Sigmoid colon (tissue), 7 donors: ENCODE results near the gene SLC34A3. TPM values are rescaled to one million over a fixed set of nuclear protein-coding genes. Genes with fewer than 3 reads are reported as not detected.
A peak's percentile ranks its signal among the peaks of the same experiment; 100 is the strongest.

Experiments used
- DNase-seq: peaks from one replicate; pipeline ENCODE4 v3.0.0-alpha.2; 2019
- H3K27ac ChIP-seq, 4 donors: fragments of 200-600 bp; sonication (generic); one replicate each; pipeline ENCODE4 v1.5.1; 2016 to 2019; ENCODE audit warnings: mild to moderate bottlenecking in 1 of 4
- H3K27me3 ChIP-seq, 3 donors: fragments of 200-600 bp; sonication (generic); one replicate each; pipeline ENCODE4 v1.5.1; 2019; ENCODE audit warnings: mild to moderate bottlenecking in 1 of 3
- H3K36me3 ChIP-seq, 4 donors: fragments of 200-600 bp; sonication (generic); one replicate each; pipeline ENCODE4 v1.5.1; 2016 to 2019
- H3K4me1 ChIP-seq, 4 donors: fragments of 200-600 bp; sonication (generic); one replicate each; pipeline ENCODE4 v1.5.1; 2017 to 2019
- H3K4me3 ChIP-seq, 4 donors: fragments of 200-600 bp; sonication (generic); one replicate each; pipeline ENCODE4 v1.5.1; 2017 to 2019; ENCODE audit warnings: mild to moderate bottlenecking in 2 of 4, moderate library complexity in 1 of 4
- H3K9me3 ChIP-seq, 4 donors: fragments of 200-600 bp in 3 of 4; sonication (generic) in 3 of 4; one replicate each; pipeline versions ENCODE4 v1.5.1 to v1.6.1; 2013 to 2019
- CTCF ChIP-seq, 4 experiments: fragments of 450-650 bp in 3 of 4; fragments of 200-600 bp in 1 of 4; IDR thresholded peaks; one replicate each; pipeline ENCODE4 v1.5.1; 2016 to 2019; ENCODE audit warnings: antibody characterized with exemption in 4 of 4, mild to moderate bottlenecking in 3 of 4, moderate library complexity in 2 of 4
- EP300 ChIP-seq, 4 donors: sonication (generic); formaldehyde crosslinking; IDR thresholded peaks; one replicate each; pipeline ENCODE4 v1.6.1; 2017; ENCODE audit warnings: antibody characterized with exemption in 4 of 4
- POLR2A ChIP-seq, 2 donors: fragments of 450-650 bp; IDR thresholded peaks; one replicate each; pipeline ENCODE4 v1.6.1; 2016; ENCODE audit warnings: antibody characterized with exemption in 2 of 2, mild to moderate bottlenecking in 2 of 2, moderate library complexity in 2 of 2
- POLR2AphosphoS5 ChIP-seq, 4 donors: sonication (generic); formaldehyde crosslinking; IDR thresholded peaks; one replicate each; pipeline ENCODE4 v1.6.1; 2017; ENCODE audit warnings: antibody characterized with exemption in 4 of 4
- WGBS, 2 donors: extraction: QIAGEN DNeasy Blood & Tissue Kit; methylation state at CpG; one replicate each; pipeline ENCODE4 v1.1.7; 2013; 5-methylcytosine and 5-hydroxymethylcytosine counted together
- intact Hi-C: fragments of 100-400 bp; cut with DNase I; formaldehyde crosslinking; loops from one replicate; pipeline ENCODE4 v1.15.1; 2023
- polyA plus RNA-seq, 3 donors: library from polyadenylated mRNA; stranded (reverse); fragments of 200-250 nt; gene quantifications; one replicate each; pipeline ENCODE4 v1.2.3, GENCODE V29; 2013
- total RNA-seq, 4 donors: library from RNA; depleted of rRNA; stranded (reverse); fragments of >200 nt; gene quantifications; one replicate each; pipeline ENCODE4 v1.1.0, GENCODE V29; 2016
- donor health status: healthy with polysubstance abuse.
- donor health status: Bipolar disorder and iron deficiency.
- donor health status: healthy.

Gene SLC34A3
- total and polyA plus RNA-seq, 7 donors = not detected

- intact Hi-C loops = loop anchor here (2.0 to 5.0 kb wide), 2 partner anchors 14 to 48 kb away; partner anchors contain the start of genes NDOR1, TMEM203 and TUBB4B
- Histone ChIP-seq H3K9me3 (no peaks in the 10 kb centered on the region), H3K36me3 (peaks cover 0 to 31% (median 12%) of the 10 kb centered on the region in 4 donors), H3K27me3 (peaks cover 0 to 10% (median 6%) of the 10 kb centered on the region in 3 donors), H3K4me1 (peaks cover 0 to 27% (median 26%) of the 10 kb centered on the region in 4 donors), H3K27ac (peak within 1 kb of the TSS; percentile 83 to 88 (median 86)), H3K4me3 (peak within 1 kb of the TSS; percentile 81 to 95 (median 84))
- TF ChIP-seq CTCF (IDR thresholded peaks at IDR 0.05) (no peak), POLR2AphosphoS5 (IDR thresholded peaks at IDR 0.05) (peak; percentile 68 to 83 (median 77)), POLR2A (IDR thresholded peaks at IDR 0.05) (peak in 1 of 2 donors; percentile 48), EP300 (IDR thresholded peaks at IDR 0.05) (no peak)
- DNase-seq = peak; percentile 95
- WGBS, 2 donors = 1 to 2% methylated on average over 105 of the region's 105 CpGs
Observed at GRCh38 chr9:137254624-137255447, 24.1 kb downstream of the SLC34A3 start, which contains the start of gene NELFB. Gene NELFB, plus strand, starts transcription at chr9:137255327.

- intact Hi-C loops = loop anchor here (2.0 kb wide), 1 partner anchor 15 kb away; the partner anchor contains the start of gene TUBB4B
- Histone ChIP-seq H3K27ac (peak overlapping the region; percentile 83 to 88 (median 86)), H3K27me3 (peaks cover 0 to 10% (median 6%) of the 10 kb centered on the region in 3 donors), H3K4me1 (peaks cover 0 to 27% (median 26%) of the 10 kb centered on the region in 4 donors), H3K9me3 (no peaks in the 10 kb centered on the region), H3K36me3 (peaks cover 0 to 31% (median 12%) of the 10 kb centered on the region in 4 donors), H3K4me3 (peak overlapping the region; percentile 81 to 95 (median 84))
- TF ChIP-seq POLR2AphosphoS5 (IDR thresholded peaks at IDR 0.05) = no peak
- no peak for TF ChIP-seq POLR2A (IDR thresholded peaks at IDR 0.05)
- no peak for TF ChIP-seq EP300 (IDR thresholded peaks at IDR 0.05)
- no peak for TF ChIP-seq CTCF (IDR thresholded peaks at IDR 0.05)
- WGBS, 2 donors = 1 to 3% methylated on average over 51 of the region's 51 CpGs
- DNase-seq = no peak
Observed at GRCh38 chr9:137255448-137256114, 24.9 kb downstream of the SLC34A3 start.

GRCh38 chr9:137256362-137256761 lies 25.7 kb downstream of the SLC34A3 start:
- intact Hi-C loops = no loop called here
- DNase-seq = no peak
- peak overlapping the region in 3 of 4 donors; percentile 81 to 87 (median 82) for H3K4me3 ChIP-seq
- WGBS, 2 donors = 81 to 87% methylated on average over 15 of the region's 15 CpGs
- peaks cover 0 to 6% (median 1%) of the 10 kb centered on the region in 3 donors for H3K27me3 ChIP-seq
- no peak overlapping the region for H3K27ac ChIP-seq
- no peaks in the 10 kb centered on the region for H3K9me3 ChIP-seq
- TF ChIP-seq POLR2A (IDR thresholded peaks at IDR 0.05) (no peak), CTCF (IDR thresholded peaks at IDR 0.05) (no peak), EP300 (IDR thresholded peaks at IDR 0.05) (no peak), POLR2AphosphoS5 (IDR thresholded peaks at IDR 0.05) (no peak)
- peaks cover 0 to 27% (median 26%) of the 10 kb centered on the region in 4 donors for H3K4me1 ChIP-seq
- H3K36me3 ChIP-seq = peaks cover 0 to 31% (median 12%) of the 10 kb centered on the region in 4 donors

GRCh38 chr9:137256856-137257255 lies 26.2 kb downstream of the SLC34A3 start:
- WGBS, 2 donors = 89 to 94% methylated on average over 15 of the region's 15 CpGs
- Histone ChIP-seq H3K9me3 (no peaks in the 10 kb centered on the region), H3K27me3 (peaks cover 0 to under 1% (median 0%) of the 10 kb centered on the region in 3 donors), H3K36me3 (peaks cover 0 to 31% (median 12%) of the 10 kb centered on the region in 4 donors), H3K4me1 (peaks cover 0 to 27% (median 26%) of the 10 kb centered on the region in 4 donors), H3K4me3 (no peak overlapping the region), H3K27ac (no peak overlapping the region)
- intact Hi-C loops = no loop called here
- TF ChIP-seq CTCF (IDR thresholded peaks at IDR 0.05) = no peak
- TF ChIP-seq POLR2A (IDR thresholded peaks at IDR 0.05) = no peak
- TF ChIP-seq POLR2AphosphoS5 (IDR thresholded peaks at IDR 0.05) = no peak
- DNase-seq = no peak
